PC-9 (cell line): ENCODE data around the gene MSH5. TPM values are rescaled to one million over a fixed set of nuclear protein-coding genes. Genes with fewer than 3 reads are reported as not detected.
"Not testable (repeated sequence)": the region's sequence is repeated elsewhere in the genome, so short reads cannot be mapped to it uniquely, and the experiment has no call there.

Experiments
- BruUV-seq: library from RNA; stranded (reverse); fragments of 400-500 nt; replicated peaks from 2 replicates; lab custom pipeline; 2021; lab: Mats Ljungman, UMichigan
- CTCF ChIA-PET: fragments of 300-600 bp; sonication (Branson Sonifier 250); formaldehyde crosslinking; loops from one replicate; lab custom pipeline; 2022; ENCODE audit warnings: antibody characterized with exemption; lab: Charles Lee
- POLR2A ChIA-PET: fragments of 300-600 bp; sonication (Branson Sonifier 250); formaldehyde crosslinking; loops from one replicate; lab custom pipeline; 2022; ENCODE audit warnings: antibody characterized with exemption; ENCODE audit not compliant: unreplicated experiment; lab: Charles Lee
- DNase-seq, 2 experiments: peaks; one replicate each; pipeline versions ENCODE4 v3.0.0 to v3.0.0-alpha.2; 2015 to 2022; ENCODE audit warnings: mixed read lengths in 1 of 2
- H2AFZ ChIP-seq: fragments of 200-600 bp; sonication (generic); 2 replicates; pipeline ENCODE4 v1.8.1; 2017; ENCODE audit warnings: antibody characterized with exemption
- H3F3A ChIP-seq: fragments of 200-600 bp; sonication (generic); 2 replicates; pipeline ENCODE4 v1.8.1; 2017; ENCODE audit warnings: antibody characterized with exemption, mild to moderate bottlenecking, low read depth; ENCODE audit not compliant: insufficient read depth
- H3K27ac ChIP-seq: fragments of 200-600 bp; sonication (generic); 2 replicates; pipeline ENCODE4 v1.6.1; 2016; ENCODE audit warnings: mixed run types
- H3K27me3 ChIP-seq: fragments of 200-600 bp; sonication (generic); 2 replicates; pipeline ENCODE4 v1.6.1; 2016; ENCODE audit warnings: low read depth, mixed run types; ENCODE audit not compliant: insufficient read depth
- H3K36me3 ChIP-seq: fragments of 200-600 bp; sonication (generic); 2 replicates; pipeline ENCODE4 v1.6.1; 2016; ENCODE audit warnings: low read depth, mixed run types
- H3K4me1 ChIP-seq: fragments of 200-600 bp; sonication (generic); replicated peaks from 2 replicates; pipeline ENCODE4 v1.6.1; 2016; ENCODE audit warnings: mixed run types; ENCODE audit not compliant: insufficient read depth
- H3K4me2 ChIP-seq: fragments of 200-600 bp; sonication (generic); 2 replicates; pipeline ENCODE4 v1.6.1; 2017; ENCODE audit warnings: mixed run types
- H3K4me3 ChIP-seq: fragments of 200-600 bp; sonication (generic); 2 replicates; pipeline ENCODE4 v1.6.1; 2016; ENCODE audit warnings: mixed run types
- H3K79me2 ChIP-seq: fragments of 200-600 bp; sonication (generic); 2 replicates; pipeline ENCODE4 v1.6.1; 2017; ENCODE audit warnings: low read depth, mixed run types
- H3K9me2 ChIP-seq: fragments of 200-600 bp; sonication (generic); 2 replicates; pipeline ENCODE4 v1.8.1; 2017; ENCODE audit warnings: mild to moderate bottlenecking; ENCODE audit not compliant: insufficient read depth
- H3K9me3 ChIP-seq: fragments of 200-600 bp; sonication (generic); 2 replicates; pipeline ENCODE4 v1.8.1; 2016; ENCODE audit warnings: low read depth; ENCODE audit not compliant: insufficient read depth
- H4K20me1 ChIP-seq: fragments of 200-600 bp; sonication (generic); 2 replicates; pipeline ENCODE4 v1.8.1; 2017; ENCODE audit not compliant: insufficient read depth
- EZH2 ChIP-seq: fragments of 200-600 bp; sonication (generic); IDR thresholded peaks from 2 replicates; pipeline ENCODE4 v1.8.0; 2017; ENCODE audit warnings: antibody characterized with exemption, low read depth
- intact Hi-C: fragments of 100-400 bp; cut with micrococcal nuclease; formaldehyde crosslinking; loops from one replicate; pipeline ENCODE4 v1.10.0; 2022; ENCODE audit not compliant: unreplicated experiment
- total RNA-seq: library from RNA; stranded (reverse); gene quantifications from 2 replicates; pipeline ENCODE4 v1.2.3, GENCODE V29; 2021
- TF ChIP-seq, protein P1 (sequence below): fragments of 200-600 bp; sonication (generic); conservative IDR thresholded peaks from 2 replicates; pipeline ENCODE4 v1.6.1; 2017; ENCODE audit warnings: mixed run types, antibody characterized with exemption, mild to moderate bottlenecking, moderate library complexity

Gene MSH5
- total RNA-seq, 1 experiment from 2014 or later, result 50.0 TPM

DNA sequence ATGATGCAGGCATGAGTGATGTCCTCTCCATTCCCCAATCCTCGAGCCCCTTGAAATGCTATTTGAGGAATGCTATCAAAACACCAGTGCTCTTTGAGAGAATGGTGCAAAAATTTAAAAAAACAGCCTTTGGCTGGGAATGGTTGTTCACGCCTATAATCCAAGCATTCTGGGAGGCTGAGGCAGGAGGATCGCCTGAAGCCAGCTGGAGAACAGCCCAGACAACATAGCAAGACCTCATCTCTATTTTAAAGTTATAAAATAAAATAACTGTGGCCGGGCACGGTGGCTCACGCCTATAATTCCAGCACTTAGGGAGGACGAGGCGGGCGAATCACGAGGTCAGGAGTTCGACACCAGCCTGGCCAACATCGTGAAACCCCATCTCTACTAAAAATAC is 60.0 kb downstream of the MSH5 start:
- H3F3A ChIP-seq, result peaks cover 35% of the 10 kb centered on the region
- TF ChIP-seq, protein P1, sequence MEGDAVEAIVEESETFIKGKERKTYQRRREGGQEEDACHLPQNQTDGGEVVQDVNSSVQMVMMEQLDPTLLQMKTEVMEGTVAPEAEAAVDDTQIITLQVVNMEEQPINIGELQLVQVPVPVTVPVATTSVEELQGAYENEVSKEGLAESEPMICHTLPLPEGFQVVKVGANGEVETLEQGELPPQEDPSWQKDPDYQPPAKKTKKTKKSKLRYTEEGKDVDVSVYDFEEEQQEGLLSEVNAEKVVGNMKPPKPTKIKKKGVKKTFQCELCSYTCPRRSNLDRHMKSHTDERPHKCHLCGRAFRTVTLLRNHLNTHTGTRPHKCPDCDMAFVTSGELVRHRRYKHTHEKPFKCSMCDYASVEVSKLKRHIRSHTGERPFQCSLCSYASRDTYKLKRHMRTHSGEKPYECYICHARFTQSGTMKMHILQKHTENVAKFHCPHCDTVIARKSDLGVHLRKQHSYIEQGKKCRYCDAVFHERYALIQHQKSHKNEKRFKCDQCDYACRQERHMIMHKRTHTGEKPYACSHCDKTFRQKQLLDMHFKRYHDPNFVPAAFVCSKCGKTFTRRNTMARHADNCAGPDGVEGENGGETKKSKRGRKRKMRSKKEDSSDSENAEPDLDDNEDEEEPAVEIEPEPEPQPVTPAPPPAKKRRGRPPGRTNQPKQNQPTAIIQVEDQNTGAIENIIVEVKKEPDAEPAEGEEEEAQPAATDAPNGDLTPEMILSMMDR, result no peak
- intact Hi-C loops, result no loop called here
- H3K4me1 ChIP-seq, result peaks cover 4% of the 10 kb centered on the region; the same call in 1 of the 2 replicates
- H2AFZ ChIP-seq, result no peak overlapping the region
- 0 out of 2 replicates have a peak, but pooled peaks cover 6% of the 10 kb centered on the region for H3K36me3 ChIP-seq
- no peak overlapping the region for H3K4me3 ChIP-seq
- ChIA-PET CTCF (no interaction called here), POLR2A (interaction anchor here (0.7 kb wide), 2 partner anchors 14 to 70 kb away, joined by 4 to 12 read pairs; no protein-coding TSS in a partner anchor)
- H4K20me1 ChIP-seq, result no peaks in the 10 kb centered on the region
- no peak for DNase-seq
- no peaks in the 10 kb centered on the region for H3K9me2 ChIP-seq
- H3K79me2 ChIP-seq, result peaks cover 13% of the 10 kb centered on the region
- no peaks in the 10 kb centered on the region for H3K27me3 ChIP-seq
- no peaks in the 10 kb centered on the region for H3K9me3 ChIP-seq
- no TSS peak for BruUV-seq
- H3K27ac ChIP-seq, result no peak overlapping the region
- H3K4me2 ChIP-seq, result no peak overlapping the region

DNA sequence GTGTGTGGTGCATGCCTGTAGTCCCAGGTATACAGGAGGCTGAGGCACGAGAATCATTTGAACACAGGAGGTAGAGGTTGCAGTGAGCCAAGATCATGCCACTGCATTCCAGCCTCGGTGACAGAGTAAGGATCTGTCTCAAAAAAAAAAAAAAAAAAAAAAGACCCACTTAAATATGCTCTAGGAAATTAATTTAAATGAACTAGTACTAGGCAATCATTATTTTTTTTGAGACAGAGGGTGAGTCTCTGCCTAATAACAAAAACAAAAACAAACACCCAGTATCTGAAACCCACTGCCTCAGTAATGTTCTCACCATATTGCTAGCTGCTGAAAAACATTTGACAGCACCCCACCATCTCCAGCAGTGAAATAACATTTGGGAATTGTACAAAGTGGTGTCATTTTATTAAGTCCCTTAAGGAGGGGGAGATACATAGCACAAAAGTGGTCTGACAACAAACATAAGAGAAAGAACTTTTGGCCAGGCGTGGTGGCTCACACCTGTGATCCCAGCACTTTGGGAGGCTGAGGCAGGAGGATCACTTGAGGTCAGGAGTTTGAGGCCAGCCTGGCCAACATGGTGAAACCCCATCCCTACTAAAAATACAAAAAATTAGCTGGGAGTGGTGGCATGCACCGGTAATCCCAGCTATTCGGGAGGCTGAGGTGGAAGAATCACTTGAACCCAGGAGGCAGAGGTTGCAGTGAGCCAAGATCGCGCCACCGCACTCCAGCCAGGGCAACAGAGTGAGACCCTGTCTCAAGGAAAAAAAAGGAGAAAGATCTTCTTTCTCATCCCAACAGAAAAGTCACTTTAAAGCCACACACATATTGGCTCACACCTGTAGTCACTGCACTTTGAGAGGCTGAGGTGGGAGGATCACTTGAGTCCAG is 61.5 kb downstream of the MSH5 start:
- H3F3A ChIP-seq, result peaks cover 31% of the 10 kb centered on the region
- H3K27me3 ChIP-seq, DNase-seq, H3K4me3 ChIP-seq, H4K20me1 ChIP-seq, CTCF ChIA-PET, H3K9me2 ChIP-seq, H3K4me2 ChIP-seq, H3K36me3 ChIP-seq, H2AFZ ChIP-seq, H3K27ac ChIP-seq, BruUV-seq, H3K9me3 ChIP-seq, H3K4me1 ChIP-seq, intact Hi-C loops: not testable (repeated sequence)
- peaks cover 21% of the 10 kb centered on the region for H3K79me2 ChIP-seq
- POLR2A ChIA-PET, result interaction anchor here (0.7 kb wide), 1 partner anchor 219 kb away, joined by 7 read pairs; the partner anchor contains the start of gene LTB

DNA sequence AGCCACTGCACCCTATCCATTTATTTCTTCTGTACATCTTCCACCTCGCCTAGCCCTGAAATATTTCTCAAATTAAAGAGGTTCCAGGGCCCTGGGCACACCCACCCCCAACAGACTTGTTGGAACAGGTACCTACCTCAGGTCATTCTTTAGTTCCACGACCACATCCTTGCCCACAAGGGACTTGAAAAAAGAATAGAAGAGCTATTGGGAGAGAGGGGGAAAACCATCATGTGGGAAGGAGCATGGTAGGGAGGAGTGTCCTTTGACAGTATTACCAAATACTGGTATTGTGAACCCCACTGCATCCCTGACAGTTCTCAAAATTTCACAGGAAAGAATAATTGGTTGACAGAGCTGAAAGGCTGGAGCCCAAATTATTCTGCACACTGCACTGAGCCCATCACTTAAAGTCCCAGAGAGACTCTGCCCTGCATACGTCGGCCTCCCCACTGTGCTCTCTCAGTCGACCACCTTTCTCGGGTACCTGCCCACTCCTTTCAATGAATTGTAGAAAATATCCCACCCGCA is 66.2 kb downstream of the MSH5 start:
- peak overlapping the region; percentile 93 for H3K4me3 ChIP-seq
- peaks cover 8% of the 10 kb centered on the region; the same call in 1 of the 2 replicates for H3K4me1 ChIP-seq
- ChIA-PET POLR2A (interaction anchor here (0.6 to 0.7 kb wide), 6 partner anchors 8 to 329 kb away, joined by 3 to 13 read pairs (median 4); partner anchors contain the start of genes HSPA1A, HSPA1B and HSPA1L), CTCF (interaction anchor here (0.6 to 1.5 kb wide), 2 partner anchors 10 to 19 kb away, joined by 6 to 10 read pairs; partner anchors contain the start of gene VARS1)
- no TSS peak for BruUV-seq
- no peaks in the 10 kb centered on the region for H4K20me1 ChIP-seq
- no peaks in the 10 kb centered on the region for H3K9me3 ChIP-seq
- H3K27ac ChIP-seq, result peak overlapping the region; percentile 56; the same call in 1 of the 2 replicates
- peaks cover 32% of the 10 kb centered on the region for H3K79me2 ChIP-seq
- H3F3A ChIP-seq, result peaks cover 17% of the 10 kb centered on the region
- peak overlapping the region; percentile 75 for H3K4me2 ChIP-seq
- H3K9me2 ChIP-seq, result no peaks in the 10 kb centered on the region
- peak overlapping the region; percentile 91 for H2AFZ ChIP-seq
- no peak for DNase-seq
- TF ChIP-seq EZH2, result no peak
- TF ChIP-seq, protein P1, result no peak
- intact Hi-C loops, result no loop called here
- H3K27me3 ChIP-seq, result no peaks in the 10 kb centered on the region
- H3K36me3 ChIP-seq, result 0 out of 2 replicates have a peak, but pooled peaks cover 6% of the 10 kb centered on the region
